PC-9 (cell line): ENCODE measurements around the gene NUP35. TPM values are rescaled to one million over a fixed set of nuclear protein-coding genes. Genes with fewer than 3 reads are reported as not detected.

Experiments
- BruUV-seq: library from RNA; stranded (reverse); fragments of 400-500 nt; replicated peaks from 2 replicates; lab custom pipeline; 2021; lab: Mats Ljungman, UMichigan
- CTCF ChIA-PET: fragments of 300-600 bp; sonication (Branson Sonifier 250); formaldehyde crosslinking; loops from one replicate; lab custom pipeline; 2022; ENCODE audit warnings: antibody characterized with exemption; lab: Charles Lee
- POLR2A ChIA-PET: fragments of 300-600 bp; sonication (Branson Sonifier 250); formaldehyde crosslinking; loops from one replicate; lab custom pipeline; 2022; ENCODE audit warnings: antibody characterized with exemption; ENCODE audit not compliant: unreplicated experiment; lab: Charles Lee
- DNase-seq, 2 experiments: peaks; one replicate each; pipeline versions ENCODE4 v3.0.0 to v3.0.0-alpha.2; 2015 to 2022; ENCODE audit warnings: mixed read lengths in 1 of 2
- H2AFZ ChIP-seq: fragments of 200-600 bp; sonication (generic); 2 replicates; pipeline ENCODE4 v1.8.1; 2017; ENCODE audit warnings: antibody characterized with exemption
- H3F3A ChIP-seq: fragments of 200-600 bp; sonication (generic); 2 replicates; pipeline ENCODE4 v1.8.1; 2017; ENCODE audit warnings: antibody characterized with exemption, mild to moderate bottlenecking, low read depth; ENCODE audit not compliant: insufficient read depth
- H3K27ac ChIP-seq: fragments of 200-600 bp; sonication (generic); 2 replicates; pipeline ENCODE4 v1.6.1; 2016; ENCODE audit warnings: mixed run types
- H3K27me3 ChIP-seq: fragments of 200-600 bp; sonication (generic); 2 replicates; pipeline ENCODE4 v1.6.1; 2016; ENCODE audit warnings: low read depth, mixed run types; ENCODE audit not compliant: insufficient read depth
- H3K36me3 ChIP-seq: fragments of 200-600 bp; sonication (generic); 2 replicates; pipeline ENCODE4 v1.6.1; 2016; ENCODE audit warnings: low read depth, mixed run types
- H3K4me1 ChIP-seq: fragments of 200-600 bp; sonication (generic); replicated peaks from 2 replicates; pipeline ENCODE4 v1.6.1; 2016; ENCODE audit warnings: mixed run types; ENCODE audit not compliant: insufficient read depth
- H3K4me2 ChIP-seq: fragments of 200-600 bp; sonication (generic); 2 replicates; pipeline ENCODE4 v1.6.1; 2017; ENCODE audit warnings: mixed run types
- H3K4me3 ChIP-seq: fragments of 200-600 bp; sonication (generic); 2 replicates; pipeline ENCODE4 v1.6.1; 2016; ENCODE audit warnings: mixed run types
- H3K79me2 ChIP-seq: fragments of 200-600 bp; sonication (generic); 2 replicates; pipeline ENCODE4 v1.6.1; 2017; ENCODE audit warnings: low read depth, mixed run types
- H3K9me2 ChIP-seq: fragments of 200-600 bp; sonication (generic); 2 replicates; pipeline ENCODE4 v1.8.1; 2017; ENCODE audit warnings: mild to moderate bottlenecking; ENCODE audit not compliant: insufficient read depth
- H3K9me3 ChIP-seq: fragments of 200-600 bp; sonication (generic); 2 replicates; pipeline ENCODE4 v1.8.1; 2016; ENCODE audit warnings: low read depth; ENCODE audit not compliant: insufficient read depth
- H4K20me1 ChIP-seq: fragments of 200-600 bp; sonication (generic); 2 replicates; pipeline ENCODE4 v1.8.1; 2017; ENCODE audit not compliant: insufficient read depth
- EZH2 ChIP-seq: fragments of 200-600 bp; sonication (generic); IDR thresholded peaks from 2 replicates; pipeline ENCODE4 v1.8.0; 2017; ENCODE audit warnings: antibody characterized with exemption, low read depth
- intact Hi-C: fragments of 100-400 bp; cut with micrococcal nuclease; formaldehyde crosslinking; loops from one replicate; pipeline ENCODE4 v1.10.0; 2022; ENCODE audit not compliant: unreplicated experiment
- total RNA-seq: library from RNA; stranded (reverse); gene quantifications from 2 replicates; pipeline ENCODE4 v1.2.3, GENCODE V29; 2021
- TF ChIP-seq, protein P1 (sequence below): fragments of 200-600 bp; sonication (generic); conservative IDR thresholded peaks from 2 replicates; pipeline ENCODE4 v1.6.1; 2017; ENCODE audit warnings: mixed run types, antibody characterized with exemption, mild to moderate bottlenecking, moderate library complexity

Gene NUP35
- total RNA-seq, 1 experiment from 2014 or later, result 35.5 TPM

DNA sequence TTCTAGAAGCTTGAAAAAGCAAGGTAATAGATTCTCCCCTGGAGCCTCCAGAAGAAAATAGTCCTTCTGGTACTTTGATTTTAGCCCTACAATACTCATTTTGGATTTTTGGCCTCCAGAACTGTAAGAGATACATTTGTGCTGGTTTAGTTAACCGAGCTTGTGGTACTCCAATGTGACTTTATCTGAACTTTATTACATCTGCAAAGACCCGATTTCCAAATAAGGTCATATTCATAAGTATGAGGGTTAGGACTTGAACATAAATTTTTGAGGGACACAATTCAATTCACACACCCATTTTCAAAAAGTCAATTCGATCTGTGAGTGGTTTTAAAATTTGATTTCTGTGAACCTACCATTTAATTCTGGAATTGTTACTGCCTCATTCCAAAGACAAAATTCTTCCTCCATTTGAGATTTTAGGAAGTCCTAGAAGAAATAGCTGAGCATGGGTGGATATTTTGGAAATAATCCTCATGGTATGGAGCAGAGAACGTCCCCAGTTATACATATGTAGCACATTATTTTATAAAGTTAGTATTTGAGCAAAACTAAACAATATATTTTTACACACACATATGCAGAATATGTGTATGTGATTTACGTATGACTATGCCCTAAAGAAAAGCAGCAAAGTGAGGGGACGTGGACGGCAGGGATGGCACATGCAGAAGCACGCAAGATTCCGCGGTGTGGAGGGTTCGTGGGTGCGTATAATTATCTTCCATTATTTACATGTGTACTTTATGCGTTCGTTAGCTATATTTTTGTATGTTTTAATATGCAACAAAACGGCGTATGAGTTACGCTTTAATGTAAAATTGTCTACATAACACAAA, 905 bp upstream of the NUP35 start:
- intact Hi-C loops, result loop anchor here (10.0 kb wide), 1 partner anchor 209 kb away; no protein-coding TSS in a partner anchor
- BruUV-seq, result no TSS peak
- H4K20me1 ChIP-seq, result peaks cover 13% of the 10 kb centered on the region; the same call in 1 of the 2 replicates
- TF ChIP-seq, protein P1, sequence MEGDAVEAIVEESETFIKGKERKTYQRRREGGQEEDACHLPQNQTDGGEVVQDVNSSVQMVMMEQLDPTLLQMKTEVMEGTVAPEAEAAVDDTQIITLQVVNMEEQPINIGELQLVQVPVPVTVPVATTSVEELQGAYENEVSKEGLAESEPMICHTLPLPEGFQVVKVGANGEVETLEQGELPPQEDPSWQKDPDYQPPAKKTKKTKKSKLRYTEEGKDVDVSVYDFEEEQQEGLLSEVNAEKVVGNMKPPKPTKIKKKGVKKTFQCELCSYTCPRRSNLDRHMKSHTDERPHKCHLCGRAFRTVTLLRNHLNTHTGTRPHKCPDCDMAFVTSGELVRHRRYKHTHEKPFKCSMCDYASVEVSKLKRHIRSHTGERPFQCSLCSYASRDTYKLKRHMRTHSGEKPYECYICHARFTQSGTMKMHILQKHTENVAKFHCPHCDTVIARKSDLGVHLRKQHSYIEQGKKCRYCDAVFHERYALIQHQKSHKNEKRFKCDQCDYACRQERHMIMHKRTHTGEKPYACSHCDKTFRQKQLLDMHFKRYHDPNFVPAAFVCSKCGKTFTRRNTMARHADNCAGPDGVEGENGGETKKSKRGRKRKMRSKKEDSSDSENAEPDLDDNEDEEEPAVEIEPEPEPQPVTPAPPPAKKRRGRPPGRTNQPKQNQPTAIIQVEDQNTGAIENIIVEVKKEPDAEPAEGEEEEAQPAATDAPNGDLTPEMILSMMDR, result no peak
- no peak for TF ChIP-seq EZH2
- H3K27me3 ChIP-seq, result no peaks in the 10 kb centered on the region
- POLR2A ChIA-PET, result interaction anchor here (0.6 to 0.7 kb wide), 5 partner anchors 64 to 408 kb away, joined by 3 to 7 read pairs (median 4); no protein-coding TSS in a partner anchor
- H3K4me3 ChIP-seq, result peak overlapping the region; percentile 62
- peaks cover 36% of the 10 kb centered on the region for H3K79me2 ChIP-seq
- peak overlapping the region; percentile 92 for H2AFZ ChIP-seq
- no peaks in the 10 kb centered on the region for H3K36me3 ChIP-seq
- no peak for DNase-seq
- H3K4me2 ChIP-seq, result peak overlapping the region; percentile 86
- peaks cover 14% of the 10 kb centered on the region for H3F3A ChIP-seq
- CTCF ChIA-PET, result no interaction called here
- no peaks in the 10 kb centered on the region for H3K9me3 ChIP-seq
- H3K27ac ChIP-seq, result peak overlapping the region; percentile 82
- H3K4me1 ChIP-seq, result peaks cover 30% of the 10 kb centered on the region
- H3K9me2 ChIP-seq, result no peaks in the 10 kb centered on the region

DNA sequence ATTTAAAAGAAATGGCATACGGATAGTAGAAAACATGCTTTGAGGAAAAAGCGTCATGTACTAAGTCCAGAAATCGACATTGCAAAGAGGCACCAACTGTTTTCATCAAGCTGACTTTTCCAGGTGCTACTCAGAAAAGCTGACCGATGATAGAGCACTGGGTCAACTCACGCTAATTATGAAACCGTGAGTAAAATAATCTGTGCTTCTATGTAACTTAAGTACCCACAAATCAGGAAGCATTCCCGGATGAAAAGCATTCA, 353 bp upstream of the NUP35 start:
- H4K20me1 ChIP-seq, result peaks cover 13% of the 10 kb centered on the region; the same call in 1 of the 2 replicates
- DNase-seq, result no peak
- intact Hi-C loops, result loop anchor here (1.0 to 10.0 kb wide), 3 partner anchors 46 to 209 kb away; partner anchors contain the start of genes DUSP19 and NCKAP1
- TF ChIP-seq, protein P1, result no peak
- no peak for TF ChIP-seq EZH2
- H3K27ac ChIP-seq, result peak overlapping the region; percentile 82
- peak overlapping the region; percentile 92 for H2AFZ ChIP-seq
- H3K9me2 ChIP-seq, result no peaks in the 10 kb centered on the region
- H3F3A ChIP-seq, result peaks cover 14% of the 10 kb centered on the region
- H3K27me3 ChIP-seq, result no peaks in the 10 kb centered on the region
- ChIA-PET POLR2A (interaction anchor here (0.6 to 0.7 kb wide), 2 partner anchors 172 to 194 kb away, joined by 3 to 5 read pairs; no protein-coding TSS in a partner anchor), CTCF (no interaction called here)
- H3K4me1 ChIP-seq, result peaks cover 30% of the 10 kb centered on the region
- no TSS peak for BruUV-seq
- H3K4me2 ChIP-seq, result peak overlapping the region; percentile 86
- no peaks in the 10 kb centered on the region for H3K9me3 ChIP-seq
- peaks cover 4% of the 10 kb centered on the region; the same call in 1 of the 2 replicates for H3K36me3 ChIP-seq
- H3K79me2 ChIP-seq, result peaks cover 42% of the 10 kb centered on the region
- peak overlapping the region; percentile 62 for H3K4me3 ChIP-seq

GRCh38 chr2:183124957-183125255, 663 bp downstream of the NUP35 start:
- peaks cover 52% of the 10 kb centered on the region for H3K79me2 ChIP-seq
- no peak for TF ChIP-seq EZH2
- TF ChIP-seq, protein P1, result no peak
- H3K4me3 ChIP-seq, result peak overlapping the region; percentile 62
- peak overlapping the region; percentile 82 for H3K27ac ChIP-seq
- peaks cover 13% of the 10 kb centered on the region for H3K36me3 ChIP-seq
- intact Hi-C loops, result loop anchor here (1.0 to 10.0 kb wide), 3 partner anchors 47 to 210 kb away; partner anchors contain the start of genes DUSP19 and NCKAP1
- H4K20me1 ChIP-seq, result peaks cover 13% of the 10 kb centered on the region; the same call in 1 of the 2 replicates
- no peaks in the 10 kb centered on the region for H3K9me2 ChIP-seq
- H3K27me3 ChIP-seq, result no peaks in the 10 kb centered on the region
- peaks cover 30% of the 10 kb centered on the region for H3K4me1 ChIP-seq
- H3F3A ChIP-seq, result peaks cover 14% of the 10 kb centered on the region
- DNase-seq, result no peak
- ChIA-PET POLR2A (interaction anchor here (0.6 kb wide), 1 partner anchor 145 kb away, joined by 3 read pairs; no protein-coding TSS in a partner anchor), CTCF (interaction anchor here (0.6 kb wide), 1 partner anchor 85 kb away, joined by 6 read pairs; no protein-coding TSS in a partner anchor)
- peak overlapping the region; percentile 92 for H2AFZ ChIP-seq
- H3K4me2 ChIP-seq, result peak overlapping the region; percentile 86
- no TSS peak for BruUV-seq
- no peaks in the 10 kb centered on the region for H3K9me3 ChIP-seq
